ENCODE measurements around the gene TRAPPC4. TPM values are rescaled to one million over a fixed set of nuclear protein-coding genes. Genes with fewer than 3 reads are reported as not detected.

Gene TRAPPC4
- total and polyA plus RNA-seq, 11 donors = 21.5 to 74.8 (median 44.4) TPM

DNA sequence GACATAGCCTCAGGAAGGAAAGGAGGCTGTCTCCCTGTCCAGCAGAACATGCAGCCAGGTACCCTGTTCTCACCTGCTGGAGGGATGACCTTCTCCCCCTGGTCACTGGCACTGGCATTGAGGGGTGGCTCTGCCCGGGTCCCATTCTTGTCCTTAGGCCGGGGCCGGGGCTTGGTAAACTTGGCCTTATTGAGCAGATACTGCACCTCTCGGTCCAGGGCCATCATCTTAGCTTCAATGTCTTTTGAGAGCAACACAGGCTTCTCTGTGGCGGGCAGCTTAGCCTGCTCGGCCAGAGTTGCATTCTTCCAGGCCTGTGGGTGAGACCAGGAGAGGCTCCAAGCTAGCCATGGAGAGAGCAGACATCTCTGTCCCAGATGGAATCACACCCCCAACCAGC, 27.9 kb downstream of the TRAPPC4 start:
- WGBS, 4 donors = 87 to 100% (median 96%) methylated on average over 6 of the region's 6 CpGs
- Histone ChIP-seq H3K4me3 (no peak overlapping the region), H3K36me3 (peaks cover 0 to 73% (median 67%) of the 10 kb centered on the region in 9 donors), H3K27ac (no peak overlapping the region), H3K4me1 (no peaks in the 10 kb centered on the region), H3K27me3 (no peaks in the 10 kb centered on the region), H3K9me3 (no peaks in the 10 kb centered on the region)
- DNase-seq = no peak
- no peak for TF ChIP-seq POLR2A (IDR thresholded peaks at IDR 0.05)
- no peak for TF ChIP-seq CTCF (IDR thresholded peaks at IDR 0.05)
- intact Hi-C loops (cut with DNase I) = no loop called here
- no peak for ATAC-seq

- Histone ChIP-seq H3K9me3 (no peaks in the 10 kb centered on the region), H3K27ac (no peak overlapping the region), H3K36me3 (peaks cover 0 to 80% (median 74%) of the 10 kb centered on the region in 9 donors), H3K27me3 (no peaks in the 10 kb centered on the region), H3K4me1 (no peaks in the 10 kb centered on the region), H3K4me3 (no peak overlapping the region)
- 95 to 98% (median 96%) methylated on average over 6 of the region's 6 CpGs for WGBS, 4 donors
- intact Hi-C loops (cut with DNase I) = no loop called here
- ATAC-seq (no peak), DNase-seq (no peak)
- no peak for TF ChIP-seq CTCF (IDR thresholded peaks at IDR 0.05)
Measured at GRCh38 chr11:119047205-119047604, 28.6 kb downstream of the TRAPPC4 start.

DNA sequence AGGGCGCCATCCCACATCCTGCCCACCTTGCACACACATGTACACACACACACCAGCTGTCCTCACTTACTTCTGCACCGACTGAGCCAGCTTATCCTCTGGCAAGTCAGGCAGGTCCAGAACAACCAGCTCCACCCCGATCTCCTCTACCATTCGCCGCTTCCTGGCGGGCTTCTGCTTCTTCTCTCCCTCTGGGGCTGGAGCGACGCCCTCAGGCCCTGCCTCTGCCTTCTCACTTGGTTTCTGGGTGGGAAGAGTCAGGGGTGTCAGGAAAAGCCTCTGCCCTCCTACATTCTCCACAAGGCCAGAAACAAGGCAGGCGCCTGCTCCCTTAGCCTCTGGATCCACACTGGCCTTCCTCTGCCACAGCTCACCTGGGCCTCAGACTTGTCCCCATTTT, 30.1 kb downstream of the TRAPPC4 start:
- intact Hi-C loops (cut with DNase I) = no loop called here
- H3K4me3 ChIP-seq = no peak overlapping the region
- ATAC-seq (no peak), DNase-seq (no peak)
- H3K9me3 ChIP-seq = no peaks in the 10 kb centered on the region
- no peak overlapping the region for H3K27ac ChIP-seq
- H3K36me3 ChIP-seq = peaks cover 0 to 94% (median 89%) of the 10 kb centered on the region in 9 donors
- no peaks in the 10 kb centered on the region for H3K4me1 ChIP-seq
- 90 to 95% (median 94%) methylated on average over 9 of the region's 9 CpGs for WGBS, 4 donors
- no peaks in the 10 kb centered on the region for H3K27me3 ChIP-seq
- TF ChIP-seq POLR2A (IDR thresholded peaks at IDR 0.05) = no peak
- no peak for TF ChIP-seq CTCF (IDR thresholded peaks at IDR 0.05)

- Histone ChIP-seq H3K4me3 (no peak overlapping the region), H3K36me3 (peaks cover 0 to 99% (median 93%) of the 10 kb centered on the region in 9 donors), H3K27ac (no peak overlapping the region), H3K27me3 (no peaks in the 10 kb centered on the region), H3K9me3 (no peaks in the 10 kb centered on the region), H3K4me1 (no peaks in the 10 kb centered on the region)
- intact Hi-C loops (cut with DNase I) = no loop called here
- no peak for TF ChIP-seq CTCF (IDR thresholded peaks at IDR 0.05)
- no peak for TF ChIP-seq POLR2A (IDR thresholded peaks at IDR 0.05)
- no peak for ATAC-seq
- 92 to 97% (median 94%) methylated on average over 6 to 7 of the region's 7 CpGs for WGBS, 4 donors
- no peak for DNase-seq
Measured at GRCh38 chr11:119049081-119049480, 30.5 kb downstream of the TRAPPC4 start.
